GM13976 (cell line): ENCODE measurements around the gene KRTAP1-4.
"Not testable (repeated sequence)": the region's sequence is repeated elsewhere in the genome, so short reads cannot be mapped to it uniquely, and the experiment has no call there.

Source experiments
- DNase-seq: peaks from one replicate; pipeline ENCODE4 v3.0.0; 2012; ENCODE audit warnings: low spot score
- in situ Hi-C: fragments of 300-500 bp; cut with MboI; formaldehyde crosslinking; loops from one replicate; pipeline ENCODE4 v1.12.0; 2022; ENCODE audit warnings: low sequenced_read_pairs, mixed read lengths, inconsistent platforms; ENCODE audit not compliant: unreplicated experiment
- TF ChIP-seq, protein P1 (sequence below): IDR thresholded peaks from 2 replicates; pipeline ENCODE4 v1.5.1; 2012; ENCODE audit warnings: borderline replicate concordance, mild to moderate bottlenecking; ENCODE audit not compliant: insufficient read depth; ENCODE audit errors: extremely low read depth, missing control alignments, control extremely low read depth

KRTAP1-4 gene

DNA sequence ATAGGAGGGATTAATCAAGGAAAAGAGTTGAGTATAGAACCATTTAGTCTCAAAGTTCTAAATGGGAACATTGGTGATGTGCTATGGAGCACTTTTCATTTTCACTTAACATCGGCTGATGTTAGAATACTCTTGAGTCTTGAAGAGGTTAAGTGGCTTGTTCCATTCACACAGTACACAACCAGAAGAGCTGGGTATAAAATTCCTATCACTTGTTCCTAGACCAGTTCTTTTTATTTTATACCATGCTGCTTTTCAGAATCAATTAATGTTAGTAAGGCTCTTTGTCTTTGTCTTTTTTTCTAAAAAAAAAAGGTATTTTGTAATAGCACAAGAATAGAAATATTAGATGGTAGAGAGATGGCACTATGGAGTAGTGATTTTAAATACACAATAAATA is 13.0 kb upstream of the KRTAP1-4 start:
- DNase-seq: no peak
- TF ChIP-seq, protein P1, sequence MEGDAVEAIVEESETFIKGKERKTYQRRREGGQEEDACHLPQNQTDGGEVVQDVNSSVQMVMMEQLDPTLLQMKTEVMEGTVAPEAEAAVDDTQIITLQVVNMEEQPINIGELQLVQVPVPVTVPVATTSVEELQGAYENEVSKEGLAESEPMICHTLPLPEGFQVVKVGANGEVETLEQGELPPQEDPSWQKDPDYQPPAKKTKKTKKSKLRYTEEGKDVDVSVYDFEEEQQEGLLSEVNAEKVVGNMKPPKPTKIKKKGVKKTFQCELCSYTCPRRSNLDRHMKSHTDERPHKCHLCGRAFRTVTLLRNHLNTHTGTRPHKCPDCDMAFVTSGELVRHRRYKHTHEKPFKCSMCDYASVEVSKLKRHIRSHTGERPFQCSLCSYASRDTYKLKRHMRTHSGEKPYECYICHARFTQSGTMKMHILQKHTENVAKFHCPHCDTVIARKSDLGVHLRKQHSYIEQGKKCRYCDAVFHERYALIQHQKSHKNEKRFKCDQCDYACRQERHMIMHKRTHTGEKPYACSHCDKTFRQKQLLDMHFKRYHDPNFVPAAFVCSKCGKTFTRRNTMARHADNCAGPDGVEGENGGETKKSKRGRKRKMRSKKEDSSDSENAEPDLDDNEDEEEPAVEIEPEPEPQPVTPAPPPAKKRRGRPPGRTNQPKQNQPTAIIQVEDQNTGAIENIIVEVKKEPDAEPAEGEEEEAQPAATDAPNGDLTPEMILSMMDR: no peak
- in situ Hi-C loops: no loop called here

DNA sequence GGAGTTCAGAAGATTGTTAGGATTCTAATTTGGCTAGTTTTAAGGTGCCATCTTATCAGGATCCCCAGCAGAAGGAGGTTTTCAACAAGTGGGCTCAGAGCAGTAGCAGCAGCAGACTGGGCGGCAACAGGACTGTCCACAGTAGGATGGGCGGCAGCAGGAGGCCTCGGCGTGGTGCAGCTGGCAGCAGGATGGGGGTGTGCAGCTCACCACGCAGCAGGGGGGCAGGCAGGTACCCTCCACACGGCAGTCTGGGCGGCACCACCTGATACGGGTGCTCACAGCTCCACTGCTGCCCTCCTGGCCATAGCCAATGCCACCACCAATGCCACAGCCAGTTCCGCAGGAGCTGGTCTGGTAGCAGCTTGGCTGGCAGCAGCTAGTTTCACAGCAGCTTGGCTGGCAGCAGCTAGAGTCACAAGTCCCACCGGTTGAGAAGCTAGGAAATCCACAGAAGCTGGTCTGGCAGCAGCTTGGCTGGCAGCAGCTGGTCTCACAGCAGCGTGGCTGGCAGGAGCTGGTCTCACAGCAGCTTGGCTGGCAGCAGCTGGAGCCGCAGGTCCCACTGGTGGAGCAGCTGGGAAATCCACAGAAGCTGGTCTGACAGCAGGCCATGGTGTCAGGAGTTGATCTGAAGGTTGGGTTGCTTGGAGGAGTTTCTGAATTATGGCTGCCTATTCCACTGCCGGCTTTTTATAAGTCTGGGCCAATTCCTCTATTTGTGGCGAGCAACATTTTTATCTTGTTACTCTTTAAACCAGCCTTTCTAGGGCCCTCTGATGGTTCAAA is 11.0 kb upstream of the KRTAP1-4 start, which contains the start of gene KRTAP1-1:
Gene KRTAP1-1, minus strand, starts transcription at position 668 of the 789 bp plus-strand sequence. Its CDS starts 53 bp downstream, at position 615.
- in situ Hi-C loops, DNase-seq: not testable (repeated sequence)

DNA sequence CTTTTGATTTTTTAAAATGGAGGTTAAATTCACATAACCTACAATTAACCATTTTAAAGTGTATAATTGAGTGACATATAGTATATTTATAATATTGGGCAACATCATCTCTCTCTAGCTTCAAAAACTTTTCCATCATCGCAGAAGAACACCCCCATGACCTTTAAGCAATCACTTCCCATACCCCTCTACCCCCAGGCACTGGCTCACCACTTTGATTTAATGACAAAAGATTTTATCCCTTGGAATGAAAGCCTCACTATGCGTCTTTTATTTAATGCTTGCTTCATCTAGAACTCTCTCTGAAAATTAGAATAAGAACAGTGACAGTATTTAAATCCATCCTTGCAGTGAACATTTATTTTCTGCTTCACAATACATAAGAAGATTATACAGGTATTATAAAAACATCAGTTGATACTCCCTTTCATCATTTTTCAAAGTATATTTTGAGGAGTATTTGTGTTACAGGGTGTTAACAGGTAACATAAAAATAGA is 7.9 kb upstream of the KRTAP1-4 start:
- in situ Hi-C loops: no loop called here
- TF ChIP-seq, protein P1: no peak
- DNase-seq: no peak

DNA sequence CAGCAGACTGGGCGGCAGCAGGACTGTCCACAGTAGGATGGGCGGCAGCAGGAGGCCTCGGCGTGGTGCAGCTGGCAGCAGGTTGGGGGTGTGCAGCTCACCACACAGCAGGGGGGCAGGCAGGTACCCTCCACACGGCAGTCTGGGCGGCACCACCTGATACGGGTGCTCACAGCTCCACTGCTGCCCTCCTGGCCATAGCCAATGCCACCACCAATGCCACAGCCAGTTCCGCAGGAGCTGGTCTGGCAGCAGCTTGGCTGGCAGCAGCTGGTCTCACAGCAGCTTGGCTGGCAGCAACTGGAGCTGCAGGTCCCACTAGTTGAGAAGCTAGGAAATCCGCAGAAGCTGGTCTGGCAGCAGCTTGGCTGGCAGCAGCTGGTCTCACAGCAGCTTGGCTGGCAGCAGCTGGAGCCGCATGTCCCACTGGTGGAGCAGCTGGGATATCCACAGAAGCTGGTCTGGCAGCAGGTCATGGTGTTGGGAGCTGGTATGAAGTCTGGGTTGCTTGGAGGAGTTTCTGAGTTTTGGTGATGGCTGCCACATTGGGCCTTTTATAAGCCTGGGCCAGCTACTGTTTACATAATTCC is 4.4 kb upstream of the KRTAP1-4 start, which contains the start of gene KRTAP1-3:
Gene KRTAP1-3, minus strand, starts transcription at position 529 of the 590 bp plus-strand sequence. Its CDS starts 53 bp downstream, at position 476.
- DNase-seq, in situ Hi-C loops: not testable (repeated sequence)

DNA sequence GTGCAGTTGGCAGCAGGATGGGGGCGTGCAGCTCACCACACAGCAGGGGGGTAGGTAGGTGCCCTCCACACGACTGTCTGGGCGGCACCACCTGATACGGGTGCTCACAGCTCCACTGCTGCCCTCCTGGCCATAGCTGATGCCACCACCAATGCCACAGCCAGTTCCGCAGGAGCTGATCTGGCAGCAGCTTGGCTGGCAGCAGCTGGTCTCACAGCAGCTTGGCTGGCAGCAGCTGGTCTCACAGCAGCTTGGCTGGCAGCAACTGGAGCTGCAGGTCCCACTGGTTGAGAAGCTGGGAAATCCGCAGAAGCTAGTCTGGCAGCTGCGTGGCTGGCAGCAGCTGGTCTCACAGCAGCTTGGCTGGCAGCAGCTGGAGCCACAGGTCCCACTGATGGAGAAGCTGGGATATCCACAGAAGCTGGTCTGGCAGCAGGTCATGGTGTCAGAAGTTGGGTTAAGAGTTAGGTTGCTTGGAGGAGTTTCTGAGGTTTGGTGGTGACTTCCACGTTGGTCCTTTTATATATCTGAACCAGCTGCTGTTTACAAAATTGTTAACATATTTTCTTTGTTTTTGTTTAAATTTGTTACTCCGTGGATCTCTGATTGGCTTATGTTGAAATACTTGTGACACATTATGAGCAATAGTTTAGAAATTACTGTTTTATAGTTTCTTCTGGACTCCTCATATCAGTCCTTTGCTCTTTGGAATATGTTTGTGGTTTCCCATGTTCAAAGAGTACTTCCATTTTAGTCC is 3.1 kb downstream of the KRTAP1-4 start, which contains the start of gene KRTAP1-5:
Gene KRTAP1-5, minus strand, starts transcription at position 494 of the 757 bp plus-strand sequence. Its CDS starts 53 bp downstream, at position 441.
- in situ Hi-C loops: no loop called here
- no peak for DNase-seq
- TF ChIP-seq, protein P1: no peak

DNA sequence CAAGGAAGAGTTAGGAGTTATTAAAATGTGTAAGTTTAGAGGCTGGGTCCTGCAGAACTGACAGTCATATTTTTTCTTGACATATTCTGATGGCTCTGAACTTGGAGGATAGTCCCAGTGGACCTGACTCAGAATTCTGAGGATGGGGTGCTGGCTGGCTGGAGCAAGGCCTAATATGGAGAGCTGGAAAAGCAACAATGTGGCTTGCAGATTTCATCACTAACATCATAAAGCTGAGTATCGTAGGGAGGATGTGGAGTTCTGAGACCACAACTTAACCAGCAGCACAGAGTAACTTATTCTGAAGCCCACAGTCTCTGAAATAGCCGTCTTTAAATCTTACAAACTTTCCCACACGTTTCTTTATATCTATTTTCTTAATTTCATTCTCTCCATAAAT is 5.3 kb downstream of the KRTAP1-4 start:
- in situ Hi-C loops: no loop called here
- TF ChIP-seq, protein P1: no peak
- no peak for DNase-seq

DNA sequence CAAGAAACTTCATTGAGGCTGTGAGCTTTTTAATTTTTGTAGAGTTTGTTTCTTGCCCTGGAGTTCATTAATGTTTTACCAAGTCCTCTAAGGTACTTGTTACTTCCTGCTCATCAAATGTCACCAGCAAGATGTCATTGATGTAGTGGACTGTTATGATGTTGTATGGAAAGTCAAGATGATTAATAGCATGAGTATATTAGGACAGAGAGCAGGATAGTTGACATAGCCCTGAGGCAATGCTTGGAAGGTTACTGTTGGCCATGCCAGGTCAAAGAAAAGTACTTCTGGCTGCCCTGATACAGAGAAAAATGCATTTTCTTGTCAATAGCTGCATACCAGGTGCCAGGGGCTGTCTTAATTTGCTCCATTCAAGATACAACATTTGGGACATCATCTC is 9.7 kb downstream of the KRTAP1-4 start:
- in situ Hi-C loops: no loop called here
- TF ChIP-seq, protein P1: no peak

More for the DNA sequence above, 9.7 kb downstream of the KRTAP1-4 start:
- DNase-seq: no peak
